Measurements from ENCODE around the gene ATF3.

The ATF3 gene

GRCh38 chr1:212667223-212668139 lies 58.9 kb downstream of the ATF3 start:
- Histone ChIP-seq H3K4me1 (ENCODE audit: insufficient read depth, low read length, poor library complexity, severe bottlenecking) (peaks cover 37% of the 10 kb centered on the region), H4K20me1 (ENCODE audit: insufficient read depth, low read length, poor library complexity, severe bottlenecking) (no peaks in the 10 kb centered on the region), H3K36me3 (ENCODE audit: insufficient read depth, low read length) (no peaks in the 10 kb centered on the region), H3K27me3 (ENCODE audit: insufficient read depth, low read length, poor library complexity, severe bottlenecking) (no peaks in the 10 kb centered on the region), H3K4me2 (ENCODE audit: low read depth, low read length, poor library complexity, severe bottlenecking) (peak overlapping the region; percentile 9), H2AFZ (ENCODE audit: low read length) (no peak overlapping the region), H3K79me2 (ENCODE audit: insufficient read depth, low read length) (no peaks in the 10 kb centered on the region), H3F3A (ENCODE audit: low read depth) (peaks cover 2% of the 10 kb centered on the region; the same call in 1 of the 2 replicates), H3K4me3 (ENCODE audit: low read length, poor library complexity, severe bottlenecking) (no peak overlapping the region), H3K9me2 (replicated peaks; ENCODE audit: low read depth, low read length) (no peaks in the 10 kb centered on the region), H3K9me3 (ENCODE audit: insufficient read depth, low read depth, low read length) (no peaks in the 10 kb centered on the region), H3K9ac (ENCODE audit: low read depth, low read length, poor library complexity, severe bottlenecking) (no peak overlapping the region)
- TF ChIP-seq EZH2phosphoT487 (IDR thresholded peaks at IDR 0.05; ENCODE audit: borderline replicate concordance), result no peak

- peak overlapping the region; percentile 36; the same call in 1 of the 2 replicates for H2AFZ ChIP-seq (ENCODE audit: low read length)
- no peaks in the 10 kb centered on the region for H4K20me1 ChIP-seq (ENCODE audit: insufficient read depth, low read length, poor library complexity, severe bottlenecking)
- H3K9ac ChIP-seq (ENCODE audit: low read depth, low read length, poor library complexity, severe bottlenecking), result no peak overlapping the region
- H3K9me2 ChIP-seq (replicated peaks; ENCODE audit: low read depth, low read length), result no peaks in the 10 kb centered on the region
- peaks cover 37% of the 10 kb centered on the region for H3K4me1 ChIP-seq (ENCODE audit: insufficient read depth, low read length, poor library complexity, severe bottlenecking)
- no peak for TF ChIP-seq CTCF (conservative IDR thresholded peaks at IDR 0.05; ENCODE audit: low read length)
- no peak for TF ChIP-seq EZH2phosphoT487 (IDR thresholded peaks at IDR 0.05; ENCODE audit: borderline replicate concordance)
- H3K4me2 ChIP-seq (ENCODE audit: low read depth, low read length, poor library complexity, severe bottlenecking), result no peak overlapping the region
- H3K9me3 ChIP-seq (ENCODE audit: insufficient read depth, low read depth, low read length), result no peaks in the 10 kb centered on the region
- no peak overlapping the region for H3K4me3 ChIP-seq (ENCODE audit: low read length, poor library complexity, severe bottlenecking)
- H3K36me3 ChIP-seq (ENCODE audit: insufficient read depth, low read length), result no peaks in the 10 kb centered on the region
- H3K79me2 ChIP-seq (ENCODE audit: insufficient read depth, low read length), result no peaks in the 10 kb centered on the region
- H3F3A ChIP-seq (ENCODE audit: low read depth), result peaks cover 2% of the 10 kb centered on the region; the same call in 1 of the 2 replicates
- H3K27me3 ChIP-seq (ENCODE audit: insufficient read depth, low read length, poor library complexity, severe bottlenecking), result no peaks in the 10 kb centered on the region
Measured at GRCh38 chr1:212668477-212668876, 59.9 kb downstream of the ATF3 start.

GRCh38 chr1:212669102-212669501 lies 60.5 kb downstream of the ATF3 start:
- H3F3A ChIP-seq (ENCODE audit: low read depth), result peaks cover 2% of the 10 kb centered on the region; the same call in 1 of the 2 replicates
- peak; percentile 79 for TF ChIP-seq CTCF (conservative IDR thresholded peaks at IDR 0.05; ENCODE audit: low read length)
- no peak for TF ChIP-seq EZH2phosphoT487 (IDR thresholded peaks at IDR 0.05; ENCODE audit: borderline replicate concordance)
- H3K9me3 ChIP-seq (ENCODE audit: insufficient read depth, low read depth, low read length), result no peaks in the 10 kb centered on the region
- peaks cover 37% of the 10 kb centered on the region for H3K4me1 ChIP-seq (ENCODE audit: insufficient read depth, low read length, poor library complexity, severe bottlenecking)
- no peaks in the 10 kb centered on the region for H3K79me2 ChIP-seq (ENCODE audit: insufficient read depth, low read length)
- H2AFZ ChIP-seq (ENCODE audit: low read length), result peak overlapping the region; percentile 36; the same call in 1 of the 2 replicates
- no peaks in the 10 kb centered on the region for H3K36me3 ChIP-seq (ENCODE audit: insufficient read depth, low read length)
- H4K20me1 ChIP-seq (ENCODE audit: insufficient read depth, low read length, poor library complexity, severe bottlenecking), result no peaks in the 10 kb centered on the region
- H3K27me3 ChIP-seq (ENCODE audit: insufficient read depth, low read length, poor library complexity, severe bottlenecking), result no peaks in the 10 kb centered on the region
- H3K4me2 ChIP-seq (ENCODE audit: low read depth, low read length, poor library complexity, severe bottlenecking), result no peak overlapping the region
- H3K9ac ChIP-seq (ENCODE audit: low read depth, low read length, poor library complexity, severe bottlenecking), result no peak overlapping the region
- no peaks in the 10 kb centered on the region for H3K9me2 ChIP-seq (replicated peaks; ENCODE audit: low read depth, low read length)
- no peak overlapping the region for H3K4me3 ChIP-seq (ENCODE audit: low read length, poor library complexity, severe bottlenecking)

Data from Loucy (cell line).